Measurements from ENCODE around the gene VAT1L. TPM values are rescaled to one million over a fixed set of nuclear protein-coding genes. Genes with fewer than 3 reads are reported as not detected.

Gene VAT1L
- total and polyA plus RNA-seq, 10 donors = 0.02 to 0.23 (median 0.10) TPM; not detected in 4

- H3K27ac ChIP-seq = no peak overlapping the region
- H3K36me3 ChIP-seq = no peaks in the 10 kb centered on the region
- no peak for DNase-seq
- TF ChIP-seq CTCF (IDR thresholded peaks at IDR 0.05 in 8 of 11, conservative IDR thresholded peaks at IDR 0.05 in 3 of 11) (no peak), POLR2A (IDR thresholded peaks at IDR 0.05) (no peak), POLR2AphosphoS5 (IDR thresholded peaks at IDR 0.05) (no peak)
- peaks cover 0 to 12% (median 0%) of the 10 kb centered on the region in 7 donors for H3K27me3 ChIP-seq (replicated peaks in 1 of 7)
- intact Hi-C loops (cut with DNase I; ENCODE audit: low total_unique reads) = no loop called here
- H3K4me3 ChIP-seq = no peak overlapping the region
- WGBS, 5 donors = 76 to 82% (median 80%) methylated on average over 11 of the region's 11 CpGs
- no peaks in the 10 kb centered on the region for H3K9me3 ChIP-seq
- no peaks in the 10 kb centered on the region for H3K4me1 ChIP-seq
These were observed 71.3 kb downstream of the VAT1L start for GRCh38 chr16:77859493-77860232.

- WGBS, 5 donors = 78 to 89% (median 80%) methylated on average over 3 of the region's 3 CpGs
- intact Hi-C loops (cut with DNase I; ENCODE audit: low total_unique reads) = no loop called here
- TF ChIP-seq POLR2AphosphoS5 (IDR thresholded peaks at IDR 0.05) (no peak), POLR2A (IDR thresholded peaks at IDR 0.05) (no peak), CTCF (IDR thresholded peaks at IDR 0.05 in 8 of 11, conservative IDR thresholded peaks at IDR 0.05 in 3 of 11) (no peak)
These were observed 72.6 kb downstream of the VAT1L start for GRCh38 chr16:77860953-77861352.

DNA sequence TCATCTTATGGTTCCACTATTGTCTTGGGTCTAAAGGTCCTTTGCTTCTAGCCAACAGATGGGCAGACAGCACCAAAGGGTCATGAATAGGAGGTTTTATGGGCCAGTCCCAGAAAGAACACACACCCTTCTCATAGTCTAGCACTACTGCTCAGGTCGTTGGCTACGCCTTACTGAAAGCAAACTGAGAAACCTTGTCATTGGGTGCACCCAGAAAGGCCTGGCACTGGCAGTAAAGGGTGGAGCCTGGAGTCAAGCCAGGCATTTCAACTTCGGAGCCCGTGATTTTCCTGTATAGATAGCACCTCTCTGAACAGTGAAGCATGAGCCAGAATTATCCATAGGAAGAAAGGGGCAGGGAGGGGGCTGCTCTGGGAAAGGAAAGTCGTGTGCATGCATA is 74.9 kb downstream of the VAT1L start:
- 45 to 69% (median 58%) methylated on average over 5 of the region's 5 CpGs for WGBS, 5 donors
- H3K4me1 ChIP-seq = no peaks in the 10 kb centered on the region
- H3K4me3 ChIP-seq = no peak overlapping the region
- peaks cover 0 to 4% (median 0%) of the 10 kb centered on the region in 7 donors for H3K27me3 ChIP-seq (replicated peaks in 1 of 7)
- H3K27ac ChIP-seq = no peak overlapping the region
- H3K36me3 ChIP-seq = no peaks in the 10 kb centered on the region
- DNase-seq = no peak
- TF ChIP-seq POLR2AphosphoS5 (IDR thresholded peaks at IDR 0.05) (no peak), CTCF (IDR thresholded peaks at IDR 0.05 in 8 of 11, conservative IDR thresholded peaks at IDR 0.05 in 3 of 11) (no peak), POLR2A (IDR thresholded peaks at IDR 0.05) (no peak)
- H3K9me3 ChIP-seq = no peaks in the 10 kb centered on the region
- intact Hi-C loops (cut with DNase I; ENCODE audit: low total_unique reads) = no loop called here

More at GRCh38 chr16:77860953-77861352, 72.6 kb downstream of the VAT1L start:
- H3K4me1 ChIP-seq = no peaks in the 10 kb centered on the region
- no peak for DNase-seq
- no peak overlapping the region for H3K27ac ChIP-seq
- peaks cover 0 to 7% (median 0%) of the 10 kb centered on the region in 7 donors for H3K27me3 ChIP-seq (replicated peaks in 1 of 7)
- H3K4me3 ChIP-seq = no peak overlapping the region
- H3K9me3 ChIP-seq = no peaks in the 10 kb centered on the region
- H3K36me3 ChIP-seq = no peaks in the 10 kb centered on the region

DNA sequence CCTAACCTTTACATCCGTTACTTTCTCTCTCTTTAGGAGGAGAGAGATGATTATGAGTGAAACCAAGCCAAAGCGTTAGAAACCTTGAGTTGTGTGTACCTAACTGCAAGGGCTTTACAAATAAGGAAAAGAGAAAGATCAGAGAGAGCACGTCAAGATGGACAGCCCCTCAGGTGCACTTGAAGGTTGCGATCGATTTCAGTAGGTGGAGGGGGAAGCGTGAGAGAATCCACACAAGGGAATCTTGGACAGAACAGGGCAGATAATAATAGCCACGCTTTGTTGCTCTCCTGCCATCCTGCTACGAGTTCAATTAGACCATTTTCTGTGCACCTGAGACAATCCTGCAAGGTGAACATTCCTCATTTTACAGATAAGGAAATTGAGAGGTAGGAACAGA is 78.4 kb downstream of the VAT1L start:
- no peaks in the 10 kb centered on the region for H3K36me3 ChIP-seq
- intact Hi-C loops (cut with DNase I; ENCODE audit: low total_unique reads) = no loop called here
- H3K9me3 ChIP-seq = no peaks in the 10 kb centered on the region
- no peak overlapping the region for H3K27ac ChIP-seq
- H3K4me3 ChIP-seq = no peak overlapping the region
- 81 to 90% (median 83%) methylated on average over 8 of the region's 8 CpGs for WGBS, 5 donors
- TF ChIP-seq CTCF (IDR thresholded peaks at IDR 0.05 in 8 of 11, conservative IDR thresholded peaks at IDR 0.05 in 3 of 11) (no peak), POLR2AphosphoS5 (IDR thresholded peaks at IDR 0.05) (no peak), POLR2A (IDR thresholded peaks at IDR 0.05) (no peak)
- no peak for DNase-seq
- H3K4me1 ChIP-seq = no peaks in the 10 kb centered on the region
- H3K27me3 ChIP-seq (replicated peaks in 1 of 7) = peaks cover 0 to 4% (median 0%) of the 10 kb centered on the region in 7 donors

Measured in spleen (tissue), 11 donors.